Esophagus squamous epithelium (tissue), 5 donors: ENCODE results near the gene KRT78. TPM values are rescaled to one million over a fixed set of nuclear protein-coding genes. Genes with fewer than 3 reads are reported as not detected.

Experiments used
- DNase-seq: peaks from one replicate; lab custom pipeline; 2025; lab: John Stamatoyannopoulos, UW
- H3K27ac ChIP-seq, 4 donors: fragments of 200-600 bp; sonication (generic); one replicate each; pipeline ENCODE4 v1.5.1; 2016 to 2019; ENCODE audit warnings: mild to moderate bottlenecking in 1 of 4
- H3K27me3 ChIP-seq, 4 donors: fragments of 200-600 bp; sonication (generic); 1 replicate in 3 of 4; 2 replicates in 1 of 4; pipeline versions ENCODE4 v1.5.1 to v1.6.0; 2017 to 2021; ENCODE audit warnings: antibody characterized with exemption in 1 of 4
- H3K36me3 ChIP-seq, 3 donors: fragments of 200-600 bp; sonication (generic); one replicate each; pipeline ENCODE4 v1.5.1; 2016 to 2019
- H3K4me1 ChIP-seq, 3 donors: fragments of 200-600 bp; sonication (generic); one replicate each; pipeline ENCODE4 v1.5.1; 2017 to 2019
- H3K4me3 ChIP-seq, 4 donors: fragments of 200-600 bp; sonication (generic); 1 replicate in 3 of 4; 2 replicates in 1 of 4; pipeline ENCODE4 v1.5.1; 2016 to 2019; ENCODE audit warnings: mild to moderate bottlenecking in 2 of 4, moderate library complexity in 1 of 4
- H3K9me3 ChIP-seq, 3 donors: fragments of 200-600 bp; sonication (generic); one replicate each; pipeline ENCODE4 v1.5.1; 2016 to 2019
- CTCF ChIP-seq, 6 experiments: fragments of 450-650 bp in 4 of 6; fragments of 200-600 bp in 2 of 6; sonication (generic) in 2 of 6; IDR thresholded peaks; one replicate each; pipeline ENCODE4 v1.5.1; 2016 to 2019; ENCODE audit warnings: antibody characterized with exemption in 6 of 6, mild to moderate bottlenecking in 4 of 6, moderate library complexity in 4 of 6
- POLR2A ChIP-seq, 4 donors: fragments of 450-650 bp; IDR thresholded peaks; one replicate each; pipeline ENCODE4 v1.6.1; 2017; ENCODE audit warnings: antibody characterized with exemption in 4 of 4, mild to moderate bottlenecking in 4 of 4, moderate library complexity in 3 of 4
- WGBS, 2 donors: methylation state at CpG; one replicate each; pipeline ENCODE4 v1.1.5; 2018; 5-methylcytosine and 5-hydroxymethylcytosine counted together
- intact Hi-C: fragments of 100-400 bp; cut with DNase I; formaldehyde crosslinking; loops from one replicate; pipeline ENCODE4 v1.15.0; 2022
- total RNA-seq, 4 donors: library from RNA; depleted of rRNA; stranded (reverse); fragments of >200 nt; gene quantifications; one replicate each; pipeline ENCODE4 v1.1.0, GENCODE V29; 2016
- donor health status: DM: yes; HTN: yes; CAD: no.

KRT78 gene
- total RNA-seq, 4 donors from 2014 or later = 194 to 481 (median 307) TPM

- H3K27me3 ChIP-seq = peaks cover 0 to 24% (median 0%) of the 10 kb centered on the region in 4 donors
Observed at GRCh38 chr12:52839436-52840105, 9.2 kb downstream of the KRT78 start.

GRCh38 chr12:52838609-52839435 is 10.0 kb downstream of the KRT78 start:
- Histone ChIP-seq H3K4me1 (peaks cover 0 to 24% (median 0%) of the 10 kb centered on the region in 3 donors), H3K27ac (no peak overlapping the region), H3K9me3 (no peaks in the 10 kb centered on the region), H3K27me3 (peaks cover 0 to 25% (median 0%) of the 10 kb centered on the region in 4 donors), H3K4me3 (no peak overlapping the region), H3K36me3 (no peaks in the 10 kb centered on the region)
- no peak for TF ChIP-seq POLR2A (IDR thresholded peaks at IDR 0.05)
- TF ChIP-seq CTCF (IDR thresholded peaks at IDR 0.05) = no peak
- DNase-seq = no peak
- WGBS, 2 donors = 50 to 65% methylated on average over 9 to 11 of the region's 14 CpGs
- intact Hi-C loops = no loop called here

More at GRCh38 chr12:52839436-52840105, 9.2 kb downstream of the KRT78 start:
- intact Hi-C loops = no loop called here
- Histone ChIP-seq H3K4me3 (no peak overlapping the region), H3K36me3 (no peaks in the 10 kb centered on the region), H3K27ac (no peak overlapping the region), H3K9me3 (no peaks in the 10 kb centered on the region), H3K4me1 (peaks cover 0 to 24% (median 0%) of the 10 kb centered on the region in 3 donors)
- 82 to 83% methylated on average over 12 to 14 of the region's 18 CpGs for WGBS, 2 donors
- no peak for TF ChIP-seq POLR2A (IDR thresholded peaks at IDR 0.05)
- no peak for TF ChIP-seq CTCF (IDR thresholded peaks at IDR 0.05)
- DNase-seq = no peak

GRCh38 chr12:52837781-52838608 is 10.8 kb downstream of the KRT78 start:
- 82 to 88% methylated on average over 5 to 6 of the region's 6 CpGs for WGBS, 2 donors
- H3K9me3 ChIP-seq = no peaks in the 10 kb centered on the region
- peak overlapping the region in 2 of 4 donors; percentile 20 to 31 for H3K27ac ChIP-seq
- no peak for DNase-seq
- peaks cover 0 to 24% (median 0%) of the 10 kb centered on the region in 3 donors for H3K4me1 ChIP-seq
- intact Hi-C loops = no loop called here
- no peak for TF ChIP-seq CTCF (IDR thresholded peaks at IDR 0.05)
- TF ChIP-seq POLR2A (IDR thresholded peaks at IDR 0.05) = no peak
- H3K36me3 ChIP-seq = no peaks in the 10 kb centered on the region
- H3K4me3 ChIP-seq = no peak overlapping the region
- H3K27me3 ChIP-seq = peaks cover 0 to 25% (median 0%) of the 10 kb centered on the region in 4 donors

GRCh38 chr12:52837413-52837741 is 11.4 kb downstream of the KRT78 start:
- H3K36me3 ChIP-seq = no peaks in the 10 kb centered on the region
- 49 to 54% methylated on average over 8 to 9 of the region's 9 CpGs for WGBS, 2 donors
- no peak overlapping the region for H3K4me3 ChIP-seq
- peaks cover 0 to 25% (median 0%) of the 10 kb centered on the region in 4 donors for H3K27me3 ChIP-seq
- peaks cover 0 to 24% (median 0%) of the 10 kb centered on the region in 3 donors for H3K4me1 ChIP-seq
- TF ChIP-seq CTCF (IDR thresholded peaks at IDR 0.05) = no peak
- TF ChIP-seq POLR2A (IDR thresholded peaks at IDR 0.05) = no peak
- H3K27ac ChIP-seq = peak overlapping the region in 2 of 4 donors; percentile 20 to 31
- intact Hi-C loops = no loop called here
- H3K9me3 ChIP-seq = no peaks in the 10 kb centered on the region
- no peak for DNase-seq
